Stomach (tissue), 4 donors: ENCODE results near the gene DOK6.

Experiments used
- POLR2A ChIP-seq, 4 donors: fragments of 450-650 bp; IDR thresholded peaks; one replicate each; pipeline ENCODE4 v1.6.1; 2016; ENCODE audit warnings: antibody characterized with exemption in 4 of 4, control low read depth in 2 of 4, mild to moderate bottlenecking in 1 of 4, moderate library complexity in 1 of 4
- POLR2AphosphoS5 ChIP-seq, 3 donors: sonication (generic); formaldehyde crosslinking; IDR thresholded peaks; one replicate each; pipeline ENCODE4 v1.6.1; 2016; ENCODE audit warnings: antibody characterized with exemption in 3 of 3
- TF ChIP-seq, protein P1 (sequence below), 7 experiments: fragments of 450-650 bp in 4 of 7; fragments of 200-600 bp in 3 of 7; sonication (generic) in 3 of 7; IDR thresholded peaks; one replicate each; pipeline ENCODE4 v1.5.1; 2016 to 2019; ENCODE audit warnings: antibody characterized with exemption in 7 of 7, control low read depth in 2 of 7, mild to moderate bottlenecking in 1 of 7

DNA sequence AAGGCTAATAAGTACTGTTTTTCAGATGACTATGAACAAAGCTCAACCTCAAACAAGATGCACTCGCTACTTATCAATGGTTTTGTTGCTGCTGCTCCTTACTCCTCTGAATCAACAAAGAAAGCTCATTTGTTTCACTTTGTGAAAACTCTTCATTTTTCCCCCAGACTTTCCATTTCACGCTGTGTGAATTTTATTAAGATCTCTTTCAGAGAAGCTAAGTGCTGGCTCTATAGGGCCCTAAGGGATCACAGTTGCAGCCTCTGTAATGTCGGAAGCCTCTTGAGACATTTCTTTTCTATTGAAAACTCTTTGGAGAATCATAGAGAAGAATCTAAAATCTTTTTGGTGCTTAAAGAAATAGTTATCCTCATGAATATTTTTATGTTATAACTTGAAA, 337.2 kb downstream of the DOK6 start:
- TF ChIP-seq, protein P1, sequence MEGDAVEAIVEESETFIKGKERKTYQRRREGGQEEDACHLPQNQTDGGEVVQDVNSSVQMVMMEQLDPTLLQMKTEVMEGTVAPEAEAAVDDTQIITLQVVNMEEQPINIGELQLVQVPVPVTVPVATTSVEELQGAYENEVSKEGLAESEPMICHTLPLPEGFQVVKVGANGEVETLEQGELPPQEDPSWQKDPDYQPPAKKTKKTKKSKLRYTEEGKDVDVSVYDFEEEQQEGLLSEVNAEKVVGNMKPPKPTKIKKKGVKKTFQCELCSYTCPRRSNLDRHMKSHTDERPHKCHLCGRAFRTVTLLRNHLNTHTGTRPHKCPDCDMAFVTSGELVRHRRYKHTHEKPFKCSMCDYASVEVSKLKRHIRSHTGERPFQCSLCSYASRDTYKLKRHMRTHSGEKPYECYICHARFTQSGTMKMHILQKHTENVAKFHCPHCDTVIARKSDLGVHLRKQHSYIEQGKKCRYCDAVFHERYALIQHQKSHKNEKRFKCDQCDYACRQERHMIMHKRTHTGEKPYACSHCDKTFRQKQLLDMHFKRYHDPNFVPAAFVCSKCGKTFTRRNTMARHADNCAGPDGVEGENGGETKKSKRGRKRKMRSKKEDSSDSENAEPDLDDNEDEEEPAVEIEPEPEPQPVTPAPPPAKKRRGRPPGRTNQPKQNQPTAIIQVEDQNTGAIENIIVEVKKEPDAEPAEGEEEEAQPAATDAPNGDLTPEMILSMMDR (IDR thresholded peaks at IDR 0.05), result no peak
- no peak for TF ChIP-seq POLR2A (IDR thresholded peaks at IDR 0.05)
- TF ChIP-seq POLR2AphosphoS5 (IDR thresholded peaks at IDR 0.05), result no peak
